ENCODE results near the gene MPHOSPH10. TPM values are rescaled to one million over a fixed set of nuclear protein-coding genes. Genes with fewer than 3 reads are reported as not detected.

Gene MPHOSPH10

Small RNAs within 50 kb of the gene (small RNA-seq; reads per million reads assigned to genes)
- gene AC007881.1 (ENCODE audit: insufficient read depth), result not detected

All from neuronal stem cell (in vitro differentiated cells).